Activated naive CD8-positive, alpha-beta T cell treated with anti-CD3 and anti-CD28 coated beads for 36 hours (primary cell): ENCODE measurements around the gene TP53BP1. TPM values are rescaled to one million over a fixed set of nuclear protein-coding genes. Genes with fewer than 3 reads are reported as not detected.
"Not testable (repeated sequence)": the region's sequence is repeated elsewhere in the genome, so short reads cannot be mapped to it uniquely, and the experiment has no call there.

Source experiments
- DNase-seq: peaks from one replicate; pipeline ENCODE4 v3.0.0; 2021
- H3K27ac Mint-ChIP-seq: one replicate; pipeline ENCODE4 v1.8.0; 2022; ENCODE audit warnings: mild to moderate bottlenecking, moderate library complexity, mixed read lengths
- H3K27me3 Mint-ChIP-seq: one replicate; pipeline ENCODE4 v1.8.0; 2022; ENCODE audit warnings: mild to moderate bottlenecking, mixed read lengths
- H3K36me3 Mint-ChIP-seq: one replicate; pipeline ENCODE4 v1.8.0; 2021; ENCODE audit warnings: mild to moderate bottlenecking, mixed read lengths
- H3K4me1 Mint-ChIP-seq: one replicate; pipeline ENCODE4 v1.8.0; 2021; ENCODE audit warnings: mixed read lengths
- H3K4me3 Mint-ChIP-seq: one replicate; pipeline ENCODE4 v1.8.0; 2022; ENCODE audit warnings: mild to moderate bottlenecking, moderate library complexity, mixed read lengths
- H3K9me3 Mint-ChIP-seq: one replicate; pipeline ENCODE4 v1.8.0; 2022; ENCODE audit warnings: mixed read lengths
- total RNA-seq, 2 experiments: library from RNA; stranded (reverse); gene quantifications; one replicate each; pipeline ENCODE4 v1.2.3, GENCODE V29; 2021

The TP53BP1 gene
- total RNA-seq, 2 experiments from 2014 or later = 24.1 to 24.3 TPM

GRCh38 chr15:43433661-43434303 lies 59.2 kb downstream of the TP53BP1 start:
- peaks cover 4% of the 10 kb centered on the region for H3K36me3 Mint-ChIP-seq
- no peaks in the 10 kb centered on the region for H3K27me3 Mint-ChIP-seq
- H3K27ac Mint-ChIP-seq = no peak overlapping the region
- H3K9me3 Mint-ChIP-seq = no peaks in the 10 kb centered on the region
- H3K4me1 Mint-ChIP-seq = no peaks in the 10 kb centered on the region
- no peak overlapping the region for H3K4me3 Mint-ChIP-seq
- no peak for DNase-seq

- Mint-ChIP-seq H3K4me1 (no peaks in the 10 kb centered on the region), H3K36me3 (peaks cover 4% of the 10 kb centered on the region)
Measured at GRCh38 chr15:43433165-43433564, 59.8 kb downstream of the TP53BP1 start.

GRCh38 chr15:43429687-43430086 lies 63.3 kb downstream of the TP53BP1 start:
- no peak overlapping the region for H3K4me3 Mint-ChIP-seq
- no peak for DNase-seq
- H3K4me1 Mint-ChIP-seq = no peaks in the 10 kb centered on the region
- H3K27ac Mint-ChIP-seq = no peak overlapping the region
- no peaks in the 10 kb centered on the region for H3K9me3 Mint-ChIP-seq
- no peaks in the 10 kb centered on the region for H3K27me3 Mint-ChIP-seq
- H3K36me3 Mint-ChIP-seq = peaks cover 9% of the 10 kb centered on the region

More at GRCh38 chr15:43433165-43433564, 59.8 kb downstream of the TP53BP1 start:
- H3K4me3 Mint-ChIP-seq = no peak overlapping the region
- H3K9me3 Mint-ChIP-seq = no peaks in the 10 kb centered on the region
- no peak overlapping the region for H3K27ac Mint-ChIP-seq
- H3K27me3 Mint-ChIP-seq = no peaks in the 10 kb centered on the region
- DNase-seq = no peak

- Mint-ChIP-seq H3K36me3 (peaks cover 24% of the 10 kb centered on the region), H3K27me3 (no peaks in the 10 kb centered on the region), H3K27ac (no peak overlapping the region), H3K9me3 (no peaks in the 10 kb centered on the region), H3K4me3 (no peak overlapping the region), H3K4me1 (peaks cover 9% of the 10 kb centered on the region)
- no peak for DNase-seq
Measured at GRCh38 chr15:43423793-43424192, 69.2 kb downstream of the TP53BP1 start.

- Mint-ChIP-seq H3K27me3 (no peaks in the 10 kb centered on the region), H3K4me1 (peaks cover 9% of the 10 kb centered on the region), H3K4me3 (no peak overlapping the region), H3K36me3 (peaks cover 19% of the 10 kb centered on the region), H3K9me3 (no peaks in the 10 kb centered on the region), H3K27ac (no peak overlapping the region)
- no peak for DNase-seq
Measured at GRCh38 chr15:43420876-43421275, 72.1 kb downstream of the TP53BP1 start.

GRCh38 chr15:43420435-43420834 lies 72.5 kb downstream of the TP53BP1 start:
- peaks cover 9% of the 10 kb centered on the region for H3K4me1 Mint-ChIP-seq
- H3K9me3 Mint-ChIP-seq = no peaks in the 10 kb centered on the region
- no peak for DNase-seq
- H3K27me3 Mint-ChIP-seq = no peaks in the 10 kb centered on the region
- H3K27ac Mint-ChIP-seq = no peak overlapping the region
- H3K36me3 Mint-ChIP-seq = peaks cover 19% of the 10 kb centered on the region
- no peak overlapping the region for H3K4me3 Mint-ChIP-seq

GRCh38 chr15:43414196-43414595 lies 78.8 kb downstream of the TP53BP1 start:
- peak overlapping the region; percentile 63 for H3K27ac Mint-ChIP-seq
- H3K36me3 Mint-ChIP-seq = peaks cover 9% of the 10 kb centered on the region
- DNase-seq = no peak
- no peaks in the 10 kb centered on the region for H3K9me3 Mint-ChIP-seq
- no peaks in the 10 kb centered on the region for H3K27me3 Mint-ChIP-seq
- H3K4me3 Mint-ChIP-seq = no peak overlapping the region
- no peaks in the 10 kb centered on the region for H3K4me1 Mint-ChIP-seq

- no peaks in the 10 kb centered on the region for H3K4me1 Mint-ChIP-seq
- H3K9me3 Mint-ChIP-seq = no peaks in the 10 kb centered on the region
- no peak for DNase-seq
- peaks cover 8% of the 10 kb centered on the region for H3K36me3 Mint-ChIP-seq
- no peak overlapping the region for H3K4me3 Mint-ChIP-seq
- H3K27me3 Mint-ChIP-seq = no peaks in the 10 kb centered on the region
- no peak overlapping the region for H3K27ac Mint-ChIP-seq
Measured at GRCh38 chr15:43412096-43412495, 80.9 kb downstream of the TP53BP1 start.

GRCh38 chr15:43410572-43411214 lies 82.3 kb downstream of the TP53BP1 start:
- no peak for DNase-seq
- no peak overlapping the region for H3K4me3 Mint-ChIP-seq
- peaks cover 12% of the 10 kb centered on the region for H3K36me3 Mint-ChIP-seq
- H3K9me3 Mint-ChIP-seq = no peaks in the 10 kb centered on the region
- H3K27ac Mint-ChIP-seq = peak overlapping the region; percentile 57
- H3K27me3 Mint-ChIP-seq = no peaks in the 10 kb centered on the region
- H3K4me1 Mint-ChIP-seq = no peaks in the 10 kb centered on the region

GRCh38 chr15:43408789-43409188 lies 84.2 kb downstream of the TP53BP1 start:
- H3K36me3 Mint-ChIP-seq = peaks cover 20% of the 10 kb centered on the region
- no peaks in the 10 kb centered on the region for H3K9me3 Mint-ChIP-seq
- no peak overlapping the region for H3K27ac Mint-ChIP-seq
- no peak overlapping the region for H3K4me3 Mint-ChIP-seq
- H3K27me3 Mint-ChIP-seq = no peaks in the 10 kb centered on the region
- DNase-seq = no peak
- H3K4me1 Mint-ChIP-seq = no peaks in the 10 kb centered on the region

- H3K36me3 Mint-ChIP-seq = peaks cover 24% of the 10 kb centered on the region
- no peak overlapping the region for H3K4me3 Mint-ChIP-seq
- no peak overlapping the region for H3K27ac Mint-ChIP-seq
- no peaks in the 10 kb centered on the region for H3K9me3 Mint-ChIP-seq
- no peak for DNase-seq
- H3K4me1 Mint-ChIP-seq = no peaks in the 10 kb centered on the region
- H3K27me3 Mint-ChIP-seq = no peaks in the 10 kb centered on the region
Measured at GRCh38 chr15:43406808-43407207, 86.1 kb downstream of the TP53BP1 start.

GRCh38 chr15:43406189-43406588 lies 86.8 kb downstream of the TP53BP1 start:
- DNase-seq = no peak
- Mint-ChIP-seq H3K4me1 (no peaks in the 10 kb centered on the region), H3K4me3 (no peak overlapping the region), H3K27ac (no peak overlapping the region), H3K9me3 (no peaks in the 10 kb centered on the region), H3K27me3 (no peaks in the 10 kb centered on the region), H3K36me3 (peaks cover 28% of the 10 kb centered on the region)

- Mint-ChIP-seq H3K27ac (peak overlapping the region; percentile 10), H3K4me3 (no peak overlapping the region), H3K4me1 (no peaks in the 10 kb centered on the region), H3K27me3 (no peaks in the 10 kb centered on the region), H3K36me3 (peaks cover 28% of the 10 kb centered on the region), H3K9me3 (no peaks in the 10 kb centered on the region)
- DNase-seq = no peak
Measured at GRCh38 chr15:43404130-43404529, 88.8 kb downstream of the TP53BP1 start.

- Mint-ChIP-seq H3K9me3 (no peaks in the 10 kb centered on the region), H3K36me3 (peaks cover 28% of the 10 kb centered on the region), H3K27ac (no peak overlapping the region), H3K27me3 (no peaks in the 10 kb centered on the region), H3K4me3 (no peak overlapping the region), H3K4me1 (no peaks in the 10 kb centered on the region)
- no peak for DNase-seq
Measured at GRCh38 chr15:43403616-43404015, 89.3 kb downstream of the TP53BP1 start.

GRCh38 chr15:43402255-43402654 lies 90.7 kb downstream of the TP53BP1 start:
- H3K27me3 Mint-ChIP-seq = no peaks in the 10 kb centered on the region
- no peaks in the 10 kb centered on the region for H3K4me1 Mint-ChIP-seq
- H3K27ac Mint-ChIP-seq = no peak overlapping the region
- H3K9me3 Mint-ChIP-seq = no peaks in the 10 kb centered on the region
- peaks cover 34% of the 10 kb centered on the region for H3K36me3 Mint-ChIP-seq
- no peak for DNase-seq
- no peak overlapping the region for H3K4me3 Mint-ChIP-seq

GRCh38 chr15:43393592-43393991 lies 99.4 kb downstream of the TP53BP1 start:
- DNase-seq, H3K4me1 Mint-ChIP-seq, H3K27me3 Mint-ChIP-seq, H3K27ac Mint-ChIP-seq, H3K9me3 Mint-ChIP-seq, H3K4me3 Mint-ChIP-seq: not testable (repeated sequence)
- peaks cover 40% of the 10 kb centered on the region for H3K36me3 Mint-ChIP-seq
